ENCODE measurements around the gene MRPS2.

DNA sequence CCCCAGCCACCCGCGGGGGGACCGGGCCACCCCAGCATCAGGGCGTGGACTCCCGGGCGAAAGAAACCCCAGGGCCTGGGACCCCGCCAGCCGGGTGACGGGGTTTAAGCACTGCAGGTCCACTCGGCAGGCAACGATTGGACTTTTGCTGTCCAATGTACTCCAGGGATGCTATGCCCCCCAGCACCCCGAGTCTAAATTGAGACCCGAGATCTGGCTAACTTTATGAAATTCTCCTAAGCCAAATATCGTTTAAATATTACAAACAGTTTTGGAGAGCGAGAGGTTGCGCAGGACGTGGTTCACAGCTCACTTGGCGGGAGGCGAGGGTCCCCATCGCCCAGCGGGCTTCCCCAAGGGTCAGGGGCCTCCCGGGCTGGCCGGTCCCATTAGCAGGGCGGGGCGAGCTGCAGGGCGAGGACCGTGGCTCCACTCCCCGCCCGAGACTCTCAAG lies 384 bp upstream of the MRPS2 start:
- TF ChIP-seq POLR2AphosphoS5 (IDR thresholded peaks at IDR 0.05; ENCODE audit: low read depth, low read length): no peak
- TF ChIP-seq TAF1 (IDR thresholded peaks at IDR 0.05; ENCODE audit: borderline replicate concordance, low read depth, low read length): no peak
- no peak for TF ChIP-seq POLR2A (IDR thresholded peaks at IDR 0.05; ENCODE audit: low read depth, low read length)
